B cell (primary cell): ENCODE results near the gene DLX2. TPM values are rescaled to one million over a fixed set of nuclear protein-coding genes. Genes with fewer than 3 reads are reported as not detected.

Source experiments
- ATAC-seq: fragments of 200-7000 bp; cut with Tn5 transposase; one replicate; pipeline ENCODE4 v1.10.0; 2021; ENCODE audit warnings: low read depth, mild to moderate bottlenecking, moderate number of reproducible peaks, moderate library complexity
- CTCF ChIA-PET: fragments of 350-600 bp; sonication (Branson Sonifier 250); formaldehyde crosslinking; loops from one replicate; lab custom pipeline; 2021; ENCODE audit warnings: antibody characterized with exemption, inconsistent platforms; lab: Charles Lee
- POLR2A ChIA-PET: fragments of 350-600 bp; sonication (Branson Sonifier 250); formaldehyde crosslinking; loops from one replicate; lab custom pipeline; 2021; ENCODE audit warnings: antibody characterized with exemption; lab: Charles Lee
- DNase-seq: peaks from one replicate; pipeline ENCODE4 v3.0.0; 2013
- H2AFZ ChIP-seq: 2 replicates; pipeline ENCODE4 v1.6.1; 2012; ENCODE audit warnings: mild to moderate bottlenecking, low read depth, low read length; ENCODE audit not compliant: insufficient read depth, poor library complexity, severe bottlenecking
- H3K27ac ChIP-seq, 2 donors: 1 replicate in 1 of 2; 2 replicates in 1 of 2; pipeline ENCODE4 v1.5.1; 2012 to 2013; ENCODE audit warnings: low read length in 2 of 2, mild to moderate bottlenecking in 2 of 2, moderate library complexity in 1 of 2
- H3K27me3 ChIP-seq, 4 experiments: fragments of 200-600 bp in 1 of 4; sonication (generic) in 1 of 4; replicated peaks in 1 of 4; 1 replicate in 2 of 4; 2 replicates in 2 of 4; pipeline versions ENCODE4 v1.6.1 to v1.7.0; 2013 to 2016; ENCODE audit warnings: low read length in 3 of 4, mild to moderate bottlenecking in 2 of 4, mixed read lengths in 1 of 4, moderate library complexity in 1 of 4; ENCODE audit not compliant: insufficient read depth in 4 of 4, control insufficient read depth in 3 of 4; ENCODE audit errors: control extremely low read depth in 1 of 4
- H3K36me3 ChIP-seq, 2 experiments: replicated peaks in 1 of 2; 1 replicate in 1 of 2; 2 replicates in 1 of 2; pipeline versions ENCODE4 v1.6.1 to v1.7.1; 2013; ENCODE audit warnings: low read length in 1 of 2; ENCODE audit not compliant: insufficient read depth in 2 of 2, control insufficient read depth in 1 of 2; ENCODE audit errors: control extremely low read depth in 1 of 2, extremely low read depth in 1 of 2
- H3K4me1 ChIP-seq, 2 donors: fragments of 200-600 bp in 1 of 2; sonication (generic) in 1 of 2; 1 replicate in 1 of 2; 2 replicates in 1 of 2; pipeline versions ENCODE4 v1.5.1 to v1.6.1; 2013 to 2017; ENCODE audit warnings: low read length in 2 of 2; ENCODE audit not compliant: control insufficient read depth in 2 of 2, insufficient read depth in 2 of 2
- H3K4me2 ChIP-seq: replicated peaks from 2 replicates; pipeline ENCODE3; 2012; ENCODE audit warnings: mild to moderate bottlenecking, low read depth, low read length; ENCODE audit not compliant: poor library complexity, severe bottlenecking
- H3K4me3 ChIP-seq, 5 experiments: fragments of 200-600 bp in 1 of 5; sonication (generic) in 1 of 5; 1 replicate in 3 of 5; 2 replicates in 2 of 5; pipeline versions ENCODE4 v1.5.1 to v1.7.0; 2011 to 2016; ENCODE audit warnings: low read length in 4 of 5, mild to moderate bottlenecking in 4 of 5, low read depth in 2 of 5, control low read depth in 1 of 5, moderate library complexity in 1 of 5; ENCODE audit not compliant: insufficient read depth in 1 of 5; ENCODE audit errors: control extremely low read depth in 1 of 5, extremely low read depth in 1 of 5
- H3K79me2 ChIP-seq: fragments of 200-600 bp; sonication (generic); one replicate; pipeline ENCODE4 v1.6.0; 2016; ENCODE audit warnings: low read length; ENCODE audit not compliant: control insufficient read depth, insufficient read depth
- H3K9ac ChIP-seq: fragments of 200-600 bp; sonication (generic); 2 replicates; pipeline ENCODE4 v1.6.1; 2017; ENCODE audit warnings: mild to moderate bottlenecking, low read length, moderate library complexity
- H3K9me3 ChIP-seq, 3 donors: one replicate each; pipeline versions ENCODE4 v1.6.1 to v1.7.1; 2013; ENCODE audit warnings: low read length in 2 of 3; ENCODE audit not compliant: control insufficient read depth in 2 of 3, insufficient read depth in 1 of 3; ENCODE audit errors: control extremely low read depth in 1 of 3
- H4K20me1 ChIP-seq: 2 replicates; pipeline ENCODE4 v1.6.0; 2012; ENCODE audit warnings: mild to moderate bottlenecking, low read length; ENCODE audit not compliant: insufficient read depth, control insufficient read depth, poor library complexity, severe bottlenecking
- H3K27ac Mint-ChIP-seq: one replicate; pipeline ENCODE4 v1.8.0; 2021; ENCODE audit warnings: mixed read lengths
- H3K27me3 Mint-ChIP-seq: one replicate; pipeline ENCODE4 v1.8.0; 2021; ENCODE audit warnings: mixed read lengths
- H3K4me1 Mint-ChIP-seq: one replicate; pipeline ENCODE4 v1.8.0; 2021; ENCODE audit warnings: mixed read lengths
- H3K4me3 Mint-ChIP-seq: one replicate; pipeline ENCODE4 v1.8.0; 2021; ENCODE audit warnings: mixed read lengths
- H3K9me3 Mint-ChIP-seq: one replicate; pipeline ENCODE4 v1.8.0; 2022; ENCODE audit warnings: mixed read lengths; ENCODE audit not compliant: insufficient read depth
- CTCF ChIP-seq: fragments of 200-600 bp; IDR thresholded peaks from one replicate; pipeline ENCODE4 v1.8.0; 2022; ENCODE audit warnings: antibody characterized with exemption, mild to moderate bottlenecking
- EZH2 ChIP-seq: IDR thresholded peaks from 2 replicates; pipeline ENCODE4 v1.6.1; 2012; ENCODE audit warnings: borderline replicate concordance, low read depth, mild to moderate bottlenecking, moderate library complexity, low read length; ENCODE audit not compliant: insufficient read depth, poor library complexity, severe bottlenecking
- WGBS: methylation state at CpG from one replicate; pipeline ENCODE4 v1.1.5; 2013; ENCODE audit warnings: missing lambda C conversion rate; ENCODE audit not compliant: insufficient coverage; 5-methylcytosine and 5-hydroxymethylcytosine counted together
- intact Hi-C: fragments of 100-400 bp; cut with micrococcal nuclease; formaldehyde crosslinking; loops from one replicate; pipeline ENCODE4 v1.10.0; 2022
- polyA plus RNA-seq: library from polyadenylated mRNA; depleted of rRNA; stranded (reverse); fragments of >200 nt; gene quantifications from 2 replicates; pipeline ENCODE4 v1.2.3, GENCODE V29; 2012
- total RNA-seq, 2 donors: library from RNA; stranded (reverse); fragments of 120-200 nt in 1 of 2; gene quantifications; 1 replicate in 1 of 2; 2 replicates in 1 of 2; pipeline versions ENCODE4 v1.2.3 to v1.2.4, GENCODE V29; 2013 to 2022

The DLX2 gene
- total and polyA plus RNA-seq, 2 donors (not counting 1 experiment from before 2014, with no cell fraction given): 0.13 to 0.52 TPM

DNA sequence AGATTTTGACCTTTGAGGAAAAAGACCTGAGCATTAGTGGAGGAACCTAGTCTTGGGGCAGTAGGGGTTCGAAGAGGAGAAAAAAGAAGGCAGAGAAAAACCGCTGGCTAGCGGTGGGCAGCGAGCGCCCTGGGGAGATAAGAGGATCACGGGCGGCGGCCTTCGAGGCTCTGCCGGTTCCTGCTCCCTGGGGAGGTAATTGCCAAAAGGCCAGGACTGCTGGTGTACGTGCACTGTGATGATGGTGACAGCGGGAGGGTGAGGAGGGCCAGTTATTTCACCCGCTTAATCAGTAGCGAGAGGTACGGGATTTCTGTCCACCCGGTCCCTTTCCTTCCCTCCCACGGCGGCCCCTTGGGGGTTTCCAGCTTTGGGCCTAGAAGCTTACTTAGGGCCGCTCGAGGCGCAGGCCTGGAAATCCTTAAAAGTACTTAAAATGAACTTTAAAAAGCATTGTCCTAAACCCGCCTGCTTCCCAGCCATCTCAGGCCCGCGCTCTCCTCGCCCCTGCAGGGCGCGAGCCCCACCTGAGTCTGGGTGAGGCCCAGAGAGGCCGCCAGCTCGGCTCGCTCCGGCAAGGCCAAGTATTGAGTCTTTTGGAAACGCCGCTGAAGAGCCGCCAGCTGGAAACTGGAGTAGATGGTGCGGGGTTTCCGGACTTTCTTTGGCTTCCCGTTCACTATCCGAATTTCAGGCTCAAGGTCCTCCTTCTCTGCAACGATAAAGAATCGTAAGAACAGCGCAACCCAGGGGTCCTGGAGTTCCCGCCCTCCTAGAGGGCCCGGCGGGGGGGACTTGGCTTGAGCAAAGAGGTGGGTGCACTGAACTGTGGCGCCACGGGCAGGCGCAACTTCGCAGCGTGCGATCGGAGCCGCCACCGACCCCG lies 1.5 kb downstream of the DLX2 start:
- TF ChIP-seq EZH2: peak; percentile 12
- no peak for TF ChIP-seq CTCF
- Histone ChIP-seq H4K20me1 (peaks cover 15% of the 10 kb centered on the region), H3K36me3 (no peaks in the 10 kb centered on the region), H3K79me2 (no peaks in the 10 kb centered on the region), H3K4me1 (peaks cover 68 to 91% of the 10 kb centered on the region in 2 donors), H3K27me3 (peaks cover 4 to 100% (median 93%) of the 10 kb centered on the region in 4 experiments), H3K9ac (peak overlapping the region; percentile 60), H3K4me3 (no peak overlapping the region), H3K27ac (no peak overlapping the region), H2AFZ (peak overlapping the region; percentile 63), H3K4me2 (peak overlapping the region; percentile 81), H3K9me3 (peaks cover 0 to 89% (median 9%) of the 10 kb centered on the region in 3 donors)
- Mint-ChIP-seq H3K4me1 (peaks cover 45% of the 10 kb centered on the region), H3K9me3 (no peaks in the 10 kb centered on the region), H3K27me3 (peaks cover 56% of the 10 kb centered on the region), H3K27ac (peak overlapping the region; percentile 50), H3K4me3 (peak overlapping the region; percentile 72)
- 8% methylated on average over 50 of the region's 54 CpGs for WGBS
- intact Hi-C loops: loop anchor here (5.0 to 10.0 kb wide), 4 partner anchors 179 to 529 kb away; partner anchors contain the start of genes HAT1 and PDK1
- CTCF ChIA-PET: interaction anchor here (2.2 to 7.3 kb wide), 2 partner anchors 14 to 397 kb away, joined by 4 to 58 read pairs; partner anchors contain the start of gene DLX1
- ATAC-seq: no peak
- POLR2A ChIA-PET: no interaction called here
- DNase-seq: no peak
